VCaP (cell line): Measurements from ENCODE around the gene ZSWIM7.

ENCODE experiments used
- H3K27ac ChIP-seq: fragments of 450-650 bp; 2 replicates; pipeline ENCODE4 v1.5.1; 2017
- TF ChIP-seq, protein P1 (sequence below): fragments of 450-650 bp; conservative IDR thresholded peaks from 2 replicates; pipeline ENCODE4 v1.5.1; 2017; ENCODE audit warnings: mild to moderate bottlenecking, moderate library complexity

The ZSWIM7 gene

DNA sequence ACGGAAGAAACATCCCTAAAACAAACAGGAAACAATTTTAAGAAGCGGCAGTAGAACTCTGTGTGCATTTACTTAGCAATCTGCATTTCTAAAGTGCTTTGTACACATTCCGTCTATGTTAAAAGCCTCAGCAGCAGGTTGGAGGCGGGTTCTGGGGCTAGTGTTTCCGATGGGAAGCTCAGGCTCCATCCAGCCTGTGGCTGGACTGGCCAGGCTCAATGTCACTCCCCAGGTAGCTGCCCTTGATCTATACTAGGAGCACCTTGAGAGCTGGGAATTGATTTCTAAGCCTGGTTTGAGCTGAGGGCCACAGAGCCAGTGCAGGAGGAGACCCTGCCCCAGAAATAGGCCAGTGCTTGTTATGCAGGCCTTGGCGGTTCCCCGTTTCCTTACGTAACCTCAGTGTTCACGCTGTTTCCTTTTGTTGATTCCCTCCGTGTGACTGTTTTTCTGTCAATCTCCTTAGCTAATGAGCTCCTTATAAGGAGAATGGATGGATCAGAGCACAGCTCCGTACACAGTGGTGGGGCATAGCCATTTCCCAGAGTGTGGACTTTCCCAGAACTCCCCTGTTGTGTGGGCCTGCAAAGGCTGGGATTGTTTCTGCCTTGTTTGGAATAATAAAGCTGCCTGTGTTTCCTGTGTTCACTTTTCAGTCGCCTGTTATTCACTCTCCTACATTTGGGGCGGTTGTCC, 33.2 kb downstream of the ZSWIM7 start:
- TF ChIP-seq, protein P1, sequence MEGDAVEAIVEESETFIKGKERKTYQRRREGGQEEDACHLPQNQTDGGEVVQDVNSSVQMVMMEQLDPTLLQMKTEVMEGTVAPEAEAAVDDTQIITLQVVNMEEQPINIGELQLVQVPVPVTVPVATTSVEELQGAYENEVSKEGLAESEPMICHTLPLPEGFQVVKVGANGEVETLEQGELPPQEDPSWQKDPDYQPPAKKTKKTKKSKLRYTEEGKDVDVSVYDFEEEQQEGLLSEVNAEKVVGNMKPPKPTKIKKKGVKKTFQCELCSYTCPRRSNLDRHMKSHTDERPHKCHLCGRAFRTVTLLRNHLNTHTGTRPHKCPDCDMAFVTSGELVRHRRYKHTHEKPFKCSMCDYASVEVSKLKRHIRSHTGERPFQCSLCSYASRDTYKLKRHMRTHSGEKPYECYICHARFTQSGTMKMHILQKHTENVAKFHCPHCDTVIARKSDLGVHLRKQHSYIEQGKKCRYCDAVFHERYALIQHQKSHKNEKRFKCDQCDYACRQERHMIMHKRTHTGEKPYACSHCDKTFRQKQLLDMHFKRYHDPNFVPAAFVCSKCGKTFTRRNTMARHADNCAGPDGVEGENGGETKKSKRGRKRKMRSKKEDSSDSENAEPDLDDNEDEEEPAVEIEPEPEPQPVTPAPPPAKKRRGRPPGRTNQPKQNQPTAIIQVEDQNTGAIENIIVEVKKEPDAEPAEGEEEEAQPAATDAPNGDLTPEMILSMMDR: no peak
- H3K27ac ChIP-seq: peak overlapping the region; percentile 86

DNA sequence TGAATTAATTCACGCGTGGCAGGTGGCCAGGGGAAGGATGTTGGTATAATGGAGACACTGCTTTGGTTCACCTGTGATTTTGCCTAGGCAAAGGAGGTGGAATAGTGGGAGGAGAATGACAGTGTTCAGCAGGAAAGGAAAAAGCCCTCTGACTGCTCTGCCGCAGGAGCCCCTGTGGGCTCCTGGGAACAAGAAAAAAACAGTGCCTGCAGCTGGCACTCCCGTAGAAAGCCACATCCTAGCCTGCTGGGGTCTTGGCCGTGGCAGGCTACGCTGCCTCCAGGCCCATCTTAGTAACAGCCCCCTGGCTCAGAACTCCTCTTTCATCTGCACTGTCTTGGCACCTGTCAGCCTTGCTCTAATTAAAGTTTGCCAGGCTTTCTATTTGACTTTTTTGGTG, 34.0 kb downstream of the ZSWIM7 start:
- peak overlapping the region; percentile 86 for H3K27ac ChIP-seq
- TF ChIP-seq, protein P1: no peak

DNA sequence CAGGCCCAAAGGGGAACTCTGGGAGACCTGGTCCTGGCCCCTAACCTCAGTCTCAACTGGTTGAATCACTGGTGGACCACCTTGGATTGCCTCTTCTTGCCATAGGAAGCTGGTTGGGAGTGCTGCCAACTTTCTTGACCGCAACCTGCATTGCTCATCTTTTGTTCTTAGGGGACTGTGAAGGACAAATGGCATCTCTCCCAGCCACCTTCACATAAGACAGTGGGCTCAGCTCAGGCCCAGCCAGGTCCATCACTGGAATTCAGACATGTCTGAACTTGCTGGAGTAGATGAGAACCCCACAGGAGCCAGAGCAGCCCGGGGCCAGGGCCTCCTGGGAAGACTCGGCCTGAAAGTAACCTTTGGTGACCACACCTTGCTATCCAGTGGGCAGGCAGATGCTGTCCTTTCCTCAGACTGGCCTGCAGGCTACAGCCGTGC, 35.8 kb downstream of the ZSWIM7 start:
- TF ChIP-seq, protein P1: no peak
- no peak overlapping the region for H3K27ac ChIP-seq

DNA sequence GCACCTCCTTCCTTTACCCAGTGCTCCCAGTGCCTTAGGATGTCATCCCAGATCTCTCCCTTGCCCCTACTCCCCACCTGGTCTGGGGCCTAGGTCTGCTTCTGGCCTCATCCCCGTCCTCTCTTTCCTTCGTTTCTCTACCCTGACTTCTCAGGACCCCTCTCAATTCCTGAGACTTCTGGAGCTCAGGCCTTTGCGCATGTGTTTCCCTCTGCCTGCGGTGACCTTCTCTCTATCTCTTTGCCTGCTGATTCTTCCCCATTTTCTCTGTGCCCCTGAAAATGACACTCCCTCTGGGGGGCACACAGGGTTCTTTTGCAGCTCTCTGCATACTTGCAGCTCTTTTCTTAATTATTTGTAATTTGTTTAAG, 41.0 kb downstream of the ZSWIM7 start:
- TF ChIP-seq, protein P1: no peak
- no peak overlapping the region for H3K27ac ChIP-seq

DNA sequence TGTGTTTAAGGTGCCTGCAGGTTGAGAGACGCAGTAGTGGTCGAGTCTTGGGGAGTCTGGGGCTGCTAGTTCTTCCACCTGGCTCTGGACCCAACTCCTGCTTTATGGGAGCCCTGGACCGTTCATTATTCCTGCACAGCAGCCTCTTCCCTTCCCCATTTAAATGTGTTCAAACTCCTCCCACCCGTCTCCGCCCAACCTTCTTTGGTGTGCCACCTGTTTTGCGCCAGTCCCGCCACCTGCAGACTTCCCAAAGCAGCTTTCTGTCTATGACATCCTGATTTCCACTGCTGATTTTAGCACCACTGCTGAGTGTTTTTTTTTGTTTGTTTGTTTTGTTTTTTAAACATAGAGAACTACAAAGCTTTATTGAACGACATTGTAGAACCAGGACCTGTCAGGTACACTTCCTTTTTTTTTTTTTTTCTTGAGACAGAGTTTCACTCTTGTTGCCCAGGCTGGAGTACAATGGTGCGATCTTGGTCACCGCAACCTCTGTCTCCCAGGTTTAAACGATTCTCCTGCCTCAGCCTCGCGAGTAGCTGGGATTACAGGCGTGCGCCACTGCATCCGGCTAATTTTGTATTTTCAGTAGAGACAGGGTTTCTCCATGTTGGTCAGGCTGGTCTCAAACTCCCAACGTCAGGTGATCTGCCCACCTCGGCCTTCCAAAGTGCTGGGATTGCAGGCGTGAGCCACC, 41.7 kb downstream of the ZSWIM7 start:
- TF ChIP-seq, protein P1: no peak

DNA sequence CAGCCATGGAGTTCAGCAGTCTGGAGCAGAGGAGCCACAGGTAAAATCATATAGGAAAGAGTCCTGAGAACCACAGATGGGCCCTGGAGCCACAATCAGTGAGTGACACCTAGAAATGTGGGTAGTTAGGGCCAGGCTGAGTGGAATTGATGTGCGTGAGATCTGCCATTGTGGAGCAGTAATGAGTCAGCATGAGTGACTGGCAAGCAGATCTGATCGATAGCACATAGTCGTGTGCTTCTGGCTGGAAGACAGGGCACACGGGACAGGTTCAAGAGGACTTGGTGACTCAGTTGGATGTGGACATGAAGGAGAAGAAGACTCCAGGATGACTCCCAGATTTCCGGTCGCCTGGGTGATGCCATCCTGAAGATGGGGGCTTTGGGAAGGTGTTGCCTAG, 42.3 kb downstream of the ZSWIM7 start:
- H3K27ac ChIP-seq: no peak overlapping the region

More for the DNA sequence above, 41.7 kb downstream of the ZSWIM7 start:
- H3K27ac ChIP-seq: no peak overlapping the region

More for the DNA sequence above, 42.3 kb downstream of the ZSWIM7 start:
- TF ChIP-seq, protein P1: no peak
